ENCODE measurements around the gene COQ6.

DNA sequence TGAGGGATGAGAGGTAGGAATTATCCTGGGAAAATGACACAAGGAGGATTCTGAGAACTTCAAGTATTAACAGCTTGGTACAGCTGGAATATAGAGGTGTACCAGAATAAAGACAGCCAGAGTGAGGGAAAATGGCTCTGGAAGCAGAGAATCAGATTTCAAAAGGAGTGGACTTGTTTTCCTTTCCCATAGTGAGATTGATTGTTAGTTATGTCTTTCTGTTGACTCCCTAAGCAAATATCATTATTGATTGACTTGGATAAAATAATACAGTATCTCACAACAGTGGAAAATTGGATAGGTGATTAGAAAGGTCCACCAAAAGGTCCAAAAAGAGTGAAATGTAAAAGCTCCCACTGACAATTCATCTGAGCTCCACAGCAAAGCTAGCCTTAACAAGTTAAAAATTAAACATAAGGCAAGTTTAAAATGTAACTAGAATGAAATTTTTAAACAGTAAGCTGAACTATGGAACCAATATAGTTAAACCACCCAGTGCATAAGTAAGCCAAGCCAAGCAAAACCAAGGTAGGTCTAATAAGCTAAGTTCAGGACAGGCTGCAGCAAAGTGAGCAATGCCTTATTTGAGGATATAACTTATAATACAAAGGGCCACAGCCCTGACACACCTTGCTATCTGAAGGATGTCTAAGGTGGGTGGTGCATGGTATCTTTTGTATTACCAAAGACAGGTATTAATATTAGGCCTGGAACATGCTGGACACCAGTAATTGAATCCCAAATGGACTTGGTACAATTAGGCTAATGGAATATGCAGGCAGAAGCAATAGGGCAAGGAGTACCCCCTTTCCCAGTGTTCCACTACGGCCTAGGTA is 47.2 kb downstream of the COQ6 start:
- TF ChIP-seq POLR2A (IDR thresholded peaks at IDR 0.05) (no peak), POLR2AphosphoS5 (IDR thresholded peaks at IDR 0.05; ENCODE audit: insufficient read depth in 1 of 2, low read depth in 1 of 2) (no peak)

Data from vagina (tissue), 2 donors.